Erythroblast (primary cell): ENCODE data around the gene KIFC3.

Source experiments
- DNase-seq, 2 experiments: peaks; one replicate each; lab custom pipeline; 2025; lab: John Stamatoyannopoulos, UW
- GATA1 ChIP-seq: IDR thresholded peaks from 2 replicates; pipeline ENCODE4 v1.6.1; 2011; ENCODE audit warnings: low read depth, mild to moderate bottlenecking, control low read depth, low read length, moderate library complexity
- POLR2A ChIP-seq: IDR thresholded peaks from 2 replicates; pipeline ENCODE4 v1.6.1; 2011; ENCODE audit warnings: mild to moderate bottlenecking, low read length

The KIFC3 gene

DNA sequence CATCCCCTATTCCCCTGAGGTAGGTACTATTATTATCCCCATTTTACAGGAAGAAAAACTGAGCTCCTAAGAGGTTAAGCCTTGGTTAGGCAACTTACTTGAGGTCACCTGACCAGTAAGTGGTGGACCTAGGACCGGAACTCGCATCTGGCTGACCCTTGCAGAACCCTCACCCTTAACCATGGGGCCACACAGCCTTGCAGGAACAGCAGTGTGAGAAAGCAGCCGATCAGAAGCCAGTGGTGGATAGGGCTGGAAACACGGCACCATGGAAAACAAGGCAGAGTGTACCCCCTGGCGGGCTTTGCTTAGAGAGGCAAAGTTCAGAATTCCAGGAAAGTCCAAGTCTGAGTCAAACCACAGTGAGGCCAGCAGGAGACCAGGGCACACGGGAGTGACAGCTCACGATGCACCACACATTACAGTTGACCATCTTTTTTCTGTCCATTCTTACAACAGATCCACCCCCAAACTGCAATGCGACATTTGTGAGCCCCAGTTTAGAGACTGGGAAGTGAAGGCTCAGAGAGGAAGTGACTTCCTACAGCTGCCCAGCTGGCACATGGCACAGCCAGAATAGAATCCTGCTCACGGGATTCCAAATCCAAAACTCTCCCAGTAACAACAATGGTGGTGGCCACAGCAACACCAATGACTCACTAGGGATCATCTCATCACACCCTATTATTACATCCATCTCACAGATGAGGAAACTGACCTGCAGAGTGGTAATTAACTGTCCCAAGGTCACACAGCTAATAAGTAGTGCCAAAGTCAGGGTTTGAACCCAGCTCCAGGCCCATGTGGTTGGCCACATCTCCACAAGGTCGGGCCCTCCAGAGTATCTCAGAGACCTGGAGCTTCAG lies 20.3 kb downstream of the KIFC3 start:
- DNase-seq, result no peak

DNA sequence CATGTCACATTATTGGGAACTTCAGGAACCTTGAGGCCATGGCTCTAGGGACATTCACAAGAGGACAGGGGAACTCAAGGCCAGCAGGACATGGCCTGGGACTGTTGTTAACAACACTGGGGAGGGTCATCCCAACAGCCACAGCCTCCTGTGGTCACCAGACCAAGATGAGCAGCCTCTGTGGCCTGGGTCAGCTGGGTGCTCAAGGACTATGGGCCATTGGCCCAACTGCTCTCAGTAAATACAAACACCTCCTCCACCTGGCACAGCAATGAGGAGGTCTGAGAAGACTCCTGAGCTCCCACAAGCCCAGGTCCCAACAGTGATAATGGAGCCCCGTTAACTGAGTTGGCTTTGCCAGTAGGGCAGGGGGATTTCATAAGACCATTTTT lies 20.9 kb downstream of the KIFC3 start:
- DNase-seq, result no peak
- TF ChIP-seq GATA1 (no peak), POLR2A (no peak)

More for the DNA sequence above, 20.3 kb downstream of the KIFC3 start:
- TF ChIP-seq GATA1, result no peak
- TF ChIP-seq POLR2A, result no peak

DNA sequence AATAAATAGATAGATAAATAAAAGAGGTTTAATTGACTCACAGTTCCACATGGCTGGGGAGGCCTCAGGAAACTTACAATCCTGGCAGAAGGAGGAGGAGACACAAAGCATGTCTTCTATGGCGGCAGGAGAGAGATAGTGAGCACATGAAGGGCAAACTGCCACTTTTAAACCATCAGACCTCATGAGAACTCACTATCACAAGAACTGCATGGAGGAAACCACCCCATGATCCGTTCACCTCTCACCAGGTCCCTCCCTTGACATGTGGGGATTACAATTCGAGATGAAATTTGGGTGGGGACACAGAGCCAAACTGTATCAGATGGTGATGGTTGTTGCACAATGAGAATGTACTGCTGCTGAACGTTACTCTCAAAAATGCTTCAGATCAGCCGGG lies 22.5 kb downstream of the KIFC3 start:
- peak; percentile 14 to 49 for DNase-seq

DNA sequence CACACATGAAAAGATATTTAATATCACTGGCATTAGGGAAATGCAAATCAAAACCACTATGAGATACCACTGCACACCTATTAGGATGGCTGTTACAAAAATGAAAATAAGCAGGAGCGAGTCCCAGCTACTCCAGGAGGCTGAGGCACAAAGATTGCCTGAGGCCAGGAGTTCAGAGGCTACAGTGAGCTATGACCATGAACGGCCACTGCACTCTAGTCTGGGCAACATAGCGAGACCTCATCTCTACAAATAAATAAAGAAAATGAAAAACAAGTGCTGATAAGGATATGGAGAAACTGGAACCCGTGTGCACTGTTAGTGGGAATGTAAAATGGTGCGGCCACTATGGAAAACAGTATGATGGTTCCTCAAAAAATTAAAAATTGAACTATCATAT lies 23.6 kb downstream of the KIFC3 start:
- TF ChIP-seq POLR2A (no peak), GATA1 (no peak)
- no peak for DNase-seq

DNA sequence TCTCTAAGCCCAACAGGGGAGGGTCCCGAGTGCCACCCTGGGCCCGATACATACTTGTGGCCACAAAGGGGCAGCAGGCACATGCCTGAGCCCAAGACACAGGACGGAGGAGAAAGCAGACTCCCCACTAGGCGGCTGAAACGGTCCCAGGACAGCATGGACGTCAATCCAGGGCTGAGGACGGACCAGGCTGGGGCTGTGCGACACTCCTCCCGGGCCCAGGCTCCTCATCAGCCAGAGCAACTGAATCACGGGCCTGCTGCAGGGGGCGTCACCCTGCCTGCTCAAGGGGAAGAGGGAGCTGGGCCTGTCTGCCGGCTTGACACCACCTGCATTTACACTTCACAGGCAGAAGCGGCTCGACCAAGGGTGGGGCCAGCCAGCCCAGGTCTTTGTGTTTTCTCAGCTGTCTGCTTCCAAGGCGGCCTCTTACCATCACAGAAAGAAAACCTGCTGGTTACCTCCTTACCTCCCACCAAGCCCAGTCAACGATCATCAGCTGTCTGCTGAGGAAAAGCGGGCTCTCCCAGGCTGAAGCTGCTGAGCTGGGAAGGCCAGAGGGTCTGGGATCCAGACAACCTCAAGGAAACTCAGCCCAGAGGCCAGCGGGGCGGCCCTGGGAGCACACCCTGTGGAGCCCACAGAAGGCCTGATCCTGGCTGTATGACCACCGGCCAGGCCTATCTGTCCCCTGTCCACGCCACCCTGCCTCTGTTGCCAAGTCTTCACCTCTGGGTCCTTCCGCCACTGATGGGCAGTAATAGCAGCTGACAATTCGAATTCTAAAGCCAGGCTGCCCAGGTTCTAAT lies 26.4 kb downstream of the KIFC3 start:
- TF ChIP-seq POLR2A (no peak), GATA1 (no peak)
- peak in 1 of 2 experiments; percentile 14 for DNase-seq

DNA sequence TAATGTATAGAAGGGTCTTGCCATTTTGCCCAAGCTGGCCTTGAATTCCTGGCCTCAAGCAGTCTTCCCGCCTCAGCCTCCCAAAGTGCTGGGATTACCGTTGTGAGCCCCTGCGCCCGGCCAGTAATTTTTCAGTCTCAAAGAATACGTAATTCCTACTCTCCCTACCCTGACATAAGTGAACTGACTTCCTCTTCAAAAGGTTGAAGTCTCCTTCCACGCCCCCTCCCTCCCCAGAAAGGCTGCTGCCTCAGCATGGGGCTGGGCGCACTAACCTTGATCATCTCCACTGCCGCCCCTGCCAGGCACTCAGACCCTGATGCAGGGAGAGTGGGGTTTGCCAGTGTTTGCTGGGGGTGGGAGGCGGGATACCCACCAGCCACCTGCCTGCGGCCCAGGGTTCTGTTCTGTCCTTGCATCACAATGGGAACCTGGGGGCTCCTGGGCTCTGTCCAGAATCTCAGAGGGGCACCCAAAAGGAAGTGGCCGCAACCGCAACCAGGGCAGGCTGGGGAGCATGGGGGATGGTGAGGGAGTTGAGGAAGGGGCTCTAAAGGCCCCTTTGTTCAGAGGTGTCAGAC lies 27.5 kb downstream of the KIFC3 start:
- TF ChIP-seq POLR2A (no peak), GATA1 (no peak)
- no peak for DNase-seq

DNA sequence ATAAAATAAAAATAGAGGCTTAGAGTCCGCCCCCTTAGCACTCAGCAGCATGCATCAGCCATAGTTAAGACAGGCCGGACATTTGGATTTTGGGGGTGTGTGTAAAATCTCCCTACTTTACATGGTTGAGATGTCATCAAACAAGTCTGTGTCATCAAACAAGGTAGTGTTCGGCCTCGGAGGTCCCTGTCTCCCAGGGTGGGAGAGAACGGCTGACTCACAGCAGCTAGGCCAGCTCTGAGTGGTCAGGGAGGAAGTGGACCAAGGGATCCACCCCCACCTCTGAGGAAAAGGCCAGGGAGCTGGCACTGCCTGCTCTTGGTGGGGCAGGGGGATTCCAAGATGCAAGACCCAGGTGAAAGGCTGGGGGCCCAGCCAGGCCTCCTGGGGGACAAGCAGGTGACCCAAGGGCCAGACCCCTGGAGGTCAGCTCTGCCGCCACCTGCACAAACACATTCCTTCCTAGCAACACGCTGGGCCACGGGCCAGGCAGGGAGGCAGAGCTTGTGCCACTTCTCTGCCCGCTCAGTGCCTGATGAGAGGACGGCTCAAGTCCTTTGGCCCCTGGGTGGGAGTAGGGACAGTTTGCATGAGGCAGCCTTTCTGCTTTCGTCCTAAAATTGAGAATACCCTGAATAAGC lies 28.5 kb downstream of the KIFC3 start:
- no peak for TF ChIP-seq POLR2A
- TF ChIP-seq GATA1, result no peak
- no peak for DNase-seq

DNA sequence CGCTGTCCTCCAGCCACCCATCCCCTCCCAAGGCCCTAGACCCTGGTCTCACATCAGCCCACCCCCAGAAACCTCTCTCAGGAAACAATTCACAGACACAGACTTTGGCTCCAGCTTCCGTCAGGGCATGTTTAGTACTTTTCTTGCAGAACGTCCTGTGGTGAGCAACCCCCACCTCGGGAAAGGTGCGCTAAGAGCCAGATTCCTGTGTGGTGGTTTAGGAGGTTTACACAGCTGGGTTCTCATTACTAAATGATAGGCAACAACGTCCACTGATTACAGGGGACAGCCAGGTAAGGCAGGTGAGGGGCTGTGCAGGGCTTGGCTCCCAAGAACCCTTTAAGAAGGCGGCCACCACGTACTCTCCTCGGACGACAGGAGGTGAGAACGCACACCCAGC lies 29.3 kb downstream of the KIFC3 start:
- no peak for TF ChIP-seq POLR2A
- TF ChIP-seq GATA1, result no peak
- no peak for DNase-seq

DNA sequence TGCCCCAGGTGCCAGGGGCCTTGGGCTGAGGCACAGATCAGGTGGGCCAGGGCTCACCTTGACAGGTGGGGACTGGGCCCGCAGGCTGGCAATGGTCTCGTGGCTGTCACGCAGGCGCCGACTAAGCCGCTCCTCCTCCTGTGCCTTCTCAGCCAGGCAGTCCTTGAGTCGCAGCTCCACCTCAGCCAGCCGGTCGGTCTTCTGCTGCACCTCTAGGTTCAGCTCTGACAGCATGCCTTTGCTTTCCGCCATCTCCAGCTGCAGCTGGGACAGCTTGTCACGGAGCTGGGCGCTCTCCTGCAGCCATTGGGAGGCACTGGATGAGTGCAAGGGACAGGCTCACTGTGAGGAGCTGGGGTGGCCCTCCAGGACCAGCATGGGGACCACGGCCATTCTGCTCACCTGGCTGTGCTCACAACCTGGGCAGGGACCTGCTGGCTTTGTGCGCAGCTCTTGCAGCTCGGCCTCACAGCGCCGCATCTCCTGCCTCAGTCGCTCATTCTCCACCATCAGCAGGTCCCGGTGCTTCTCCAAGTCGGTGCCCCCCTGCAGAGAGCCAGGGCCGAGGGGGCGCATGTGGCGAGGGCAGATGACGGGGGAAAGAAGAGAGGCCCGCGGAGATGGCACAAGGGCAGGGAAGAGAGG lies 31.0 kb downstream of the KIFC3 start:
- DNase-seq, result no peak
- no peak for TF ChIP-seq POLR2A
- no peak for TF ChIP-seq GATA1

DNA sequence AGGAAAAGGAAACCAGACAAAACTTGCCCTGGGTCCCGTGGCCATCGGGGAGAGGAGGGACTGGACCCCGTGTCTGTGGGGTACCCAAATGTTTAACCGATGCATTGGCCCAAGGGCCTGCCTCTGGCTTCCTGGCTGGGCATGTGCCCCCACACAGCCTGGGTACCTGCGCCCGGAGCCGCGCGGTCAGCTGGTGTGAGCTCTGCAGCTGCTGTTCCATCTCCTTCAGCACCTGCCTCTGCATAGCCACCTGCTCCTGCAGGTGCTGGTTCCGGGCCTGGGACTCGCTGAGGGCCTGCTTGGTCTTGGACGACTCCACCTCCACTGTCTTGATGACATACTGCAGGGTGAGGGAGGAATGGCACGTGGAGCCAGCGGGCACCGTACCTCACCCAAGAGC lies 31.9 kb downstream of the KIFC3 start:
- no peak for DNase-seq
- no peak for TF ChIP-seq POLR2A
- no peak for TF ChIP-seq GATA1

DNA sequence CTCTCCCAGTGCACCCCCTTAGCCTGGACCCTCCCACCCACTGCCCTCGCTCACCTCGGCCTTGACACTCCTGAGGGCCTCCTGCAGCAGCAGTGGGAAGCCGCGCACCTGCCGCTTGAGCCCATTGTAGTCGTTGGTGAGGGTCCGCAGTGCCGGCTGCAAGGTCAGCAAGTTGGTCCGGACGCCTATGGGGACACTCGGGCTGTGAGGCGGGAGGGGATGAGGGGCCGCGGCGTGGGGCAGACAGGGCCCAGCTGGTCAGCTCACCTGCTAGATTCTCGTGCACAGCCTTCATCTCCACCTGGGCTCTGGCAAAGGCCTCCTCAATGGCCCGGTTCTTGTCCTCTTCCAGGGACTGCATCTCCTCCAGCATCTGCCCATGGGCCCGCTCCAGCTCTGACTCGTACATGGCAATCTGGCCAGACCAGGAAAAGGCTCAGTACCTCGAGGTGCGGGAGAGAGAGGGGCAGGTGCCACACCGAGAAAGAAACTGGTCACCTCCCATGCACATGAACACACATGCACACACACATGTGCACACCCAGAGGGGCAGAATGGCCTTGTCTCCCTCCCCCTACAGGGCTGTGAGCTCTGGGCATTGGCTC lies 32.6 kb downstream of the KIFC3 start:
- no peak for DNase-seq
- TF ChIP-seq GATA1 (no peak), POLR2A (no peak)

DNA sequence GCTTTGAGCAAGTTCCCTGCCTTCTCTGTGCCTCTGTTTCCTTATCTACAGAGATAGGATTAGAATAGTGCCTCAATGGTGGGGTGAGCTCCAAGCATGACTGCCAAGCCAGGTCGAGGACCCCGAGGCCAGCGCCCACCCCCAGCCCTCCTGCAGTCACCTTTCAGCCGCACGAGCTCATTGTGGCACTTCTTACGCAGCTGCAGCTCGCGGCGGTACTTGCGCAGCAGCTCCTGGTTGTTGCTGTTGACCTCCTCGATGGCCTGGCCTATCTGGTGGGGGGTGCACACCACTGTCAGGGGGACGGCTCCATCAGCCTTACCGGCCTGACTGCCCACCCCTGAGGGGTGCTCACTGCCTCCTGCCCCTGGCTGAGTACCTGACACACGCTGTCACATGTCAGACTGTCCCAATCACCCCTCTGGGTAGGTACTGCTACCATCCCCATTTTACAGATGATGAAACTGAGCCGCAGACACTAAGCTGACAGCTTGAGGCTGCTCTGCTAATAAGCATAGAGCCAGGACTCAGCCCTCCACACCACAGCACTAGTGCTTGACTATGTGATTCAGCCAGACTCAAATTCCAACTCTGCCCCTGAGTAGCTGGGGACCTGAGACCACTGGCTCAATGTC lies 35.5 kb downstream of the KIFC3 start:
- DNase-seq, result no peak
- TF ChIP-seq POLR2A (no peak), GATA1 (no peak)
